Caco-2 (cell line): ENCODE data around the gene FADS3. TPM values are rescaled to one million over a fixed set of nuclear protein-coding genes. Genes with fewer than 3 reads are reported as not detected.
A peak's percentile ranks its signal among the peaks of the same experiment; 100 is the strongest.

Experiments
- BruUV-seq: library from RNA; stranded (reverse); fragments of 400-500 nt; replicated peaks from 2 replicates; lab custom pipeline; 2021; lab: Mats Ljungman, UMichigan
- CTCF ChIA-PET: fragments of 300-600 bp; sonication (Branson Sonifier 250); formaldehyde crosslinking; loops from one replicate; lab custom pipeline; 2022; ENCODE audit warnings: antibody characterized with exemption; lab: Charles Lee
- POLR2A ChIA-PET: fragments of 300-600 bp; sonication (Branson Sonifier 250); formaldehyde crosslinking; loops from one replicate; lab custom pipeline; 2022; ENCODE audit warnings: antibody characterized with exemption; lab: Charles Lee
- DNase-seq, 2 experiments: peaks; one replicate each; pipeline versions ENCODE4 v3.0.0 to v3.0.0-alpha.2; 2020 to 2022
- H3K27me3 ChIP-seq: replicated peaks from 2 replicates; pipeline ENCODE4 v1.6.0; 2011; ENCODE audit warnings: low read length; ENCODE audit not compliant: control insufficient read depth, insufficient read depth
- H3K36me3 ChIP-seq: 2 replicates; pipeline ENCODE4 v1.5.1; 2011; ENCODE audit warnings: low read length; ENCODE audit not compliant: control insufficient read depth, insufficient read depth
- H3K4me1 ChIP-seq: fragments of 250-450 bp; sonication (Bioruptor Pico); 2 replicates; pipeline ENCODE4 v1.5.1; 2020; ENCODE audit warnings: mild to moderate bottlenecking
- H3K4me3 ChIP-seq: 2 replicates; pipeline ENCODE4 v1.5.1; 2011; ENCODE audit warnings: low read depth, mild to moderate bottlenecking, control low read depth, low read length
- H3K9me3 ChIP-seq: fragments of 250-450 bp; sonication (Bioruptor Pico); 2 replicates; pipeline ENCODE4 v1.5.1; 2020; ENCODE audit warnings: mild to moderate bottlenecking, moderate library complexity
- H3K27ac Mint-ChIP-seq: one replicate; pipeline ENCODE4 v1.8.0; 2022; ENCODE audit warnings: mixed read lengths; ENCODE audit not compliant: unreplicated experiment
- H3K27me3 Mint-ChIP-seq: one replicate; pipeline ENCODE4 v1.8.0; 2022; ENCODE audit warnings: mixed read lengths; ENCODE audit not compliant: insufficient read depth, unreplicated experiment
- H3K36me3 Mint-ChIP-seq: one replicate; pipeline ENCODE4 v1.8.0; 2022; ENCODE audit warnings: mild to moderate bottlenecking, mixed read lengths; ENCODE audit not compliant: insufficient read depth, unreplicated experiment
- H3K4me1 Mint-ChIP-seq: one replicate; pipeline ENCODE4 v1.8.0; 2022; ENCODE audit warnings: low read depth, mixed read lengths; ENCODE audit not compliant: unreplicated experiment
- H3K4me3 Mint-ChIP-seq: one replicate; pipeline ENCODE4 v1.8.0; 2022; ENCODE audit warnings: mild to moderate bottlenecking, moderate library complexity, mixed read lengths; ENCODE audit not compliant: unreplicated experiment
- H3K9me3 Mint-ChIP-seq: one replicate; pipeline ENCODE4 v1.8.0; 2022; ENCODE audit warnings: mixed read lengths; ENCODE audit not compliant: unreplicated experiment
- intact Hi-C: fragments of 100-400 bp; cut with micrococcal nuclease; formaldehyde crosslinking; loops from one replicate; pipeline ENCODE4 v1.10.0; 2022; ENCODE audit not compliant: unreplicated experiment
- total RNA-seq: library from RNA; stranded (reverse); gene quantifications from 2 replicates; pipeline ENCODE4 v1.2.3, GENCODE V29; 2022
- TF ChIP-seq, protein P1 (sequence below), 2 experiments: fragments of 200-600 bp in 1 of 2; IDR thresholded peaks; 1 replicate in 1 of 2; 2 replicates in 1 of 2; pipeline versions ENCODE4 v1.5.1 to v1.8.0; 2011 to 2022; ENCODE audit warnings: antibody characterized with exemption in 1 of 2, control low read depth in 1 of 2, inconsistent platforms in 1 of 2, low read depth in 1 of 2, low read length in 1 of 2, mild to moderate bottlenecking in 1 of 2, moderate library complexity in 1 of 2; ENCODE audit not compliant: insufficient read depth in 1 of 2, severe bottlenecking in 1 of 2, unreplicated experiment in 1 of 2

Gene FADS3
- total RNA-seq, 1 experiment from 2014 or later = 32.7 TPM

DNA sequence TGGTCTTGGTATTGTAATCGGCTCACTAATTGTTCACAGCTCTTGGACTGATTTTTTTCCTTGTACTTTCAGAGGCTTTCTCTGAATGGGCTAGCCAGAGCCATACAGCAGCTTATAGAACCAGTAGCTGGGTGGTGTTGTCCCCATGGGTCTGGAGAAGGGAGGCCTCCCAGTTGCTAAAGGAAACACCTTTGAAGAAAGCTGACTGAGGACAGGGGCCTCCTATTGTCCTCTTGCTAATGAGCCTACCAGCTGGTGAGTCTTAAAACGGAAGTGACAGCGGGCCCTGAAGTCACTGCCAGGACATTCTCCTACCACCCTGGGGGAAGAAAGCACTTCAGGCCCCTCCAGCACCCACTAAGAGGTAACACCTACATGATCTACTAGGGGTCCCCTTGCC, 9.9 kb downstream of the FADS3 start:
- H3K27me3 ChIP-seq = no peaks in the 10 kb centered on the region
- H3K36me3 ChIP-seq = no peaks in the 10 kb centered on the region
- no TSS peak for BruUV-seq
- Mint-ChIP-seq H3K9me3 (no peaks in the 10 kb centered on the region), H3K27ac (peak overlapping the region; percentile 65), H3K4me3 (no peak overlapping the region), H3K4me1 (peaks cover 13% of the 10 kb centered on the region), H3K27me3 (no peaks in the 10 kb centered on the region), H3K36me3 (no peaks in the 10 kb centered on the region)
- H3K4me3 ChIP-seq = no peak overlapping the region
- intact Hi-C loops = no loop called here
- CTCF ChIA-PET = interaction anchor here (0.6 to 1.5 kb wide), 3 partner anchors 17 to 68 kb away, joined by 4 to 8 read pairs (median 5); partner anchors contain the start of gene RAB3IL1
- peaks cover 5% of the 10 kb centered on the region; the same call in 1 of the 2 replicates for H3K4me1 ChIP-seq
- POLR2A ChIA-PET = interaction anchor here (1.4 kb wide), 1 partner anchor 66 kb away, joined by 7 read pairs; no protein-coding TSS in a partner anchor
- TF ChIP-seq, protein P1, sequence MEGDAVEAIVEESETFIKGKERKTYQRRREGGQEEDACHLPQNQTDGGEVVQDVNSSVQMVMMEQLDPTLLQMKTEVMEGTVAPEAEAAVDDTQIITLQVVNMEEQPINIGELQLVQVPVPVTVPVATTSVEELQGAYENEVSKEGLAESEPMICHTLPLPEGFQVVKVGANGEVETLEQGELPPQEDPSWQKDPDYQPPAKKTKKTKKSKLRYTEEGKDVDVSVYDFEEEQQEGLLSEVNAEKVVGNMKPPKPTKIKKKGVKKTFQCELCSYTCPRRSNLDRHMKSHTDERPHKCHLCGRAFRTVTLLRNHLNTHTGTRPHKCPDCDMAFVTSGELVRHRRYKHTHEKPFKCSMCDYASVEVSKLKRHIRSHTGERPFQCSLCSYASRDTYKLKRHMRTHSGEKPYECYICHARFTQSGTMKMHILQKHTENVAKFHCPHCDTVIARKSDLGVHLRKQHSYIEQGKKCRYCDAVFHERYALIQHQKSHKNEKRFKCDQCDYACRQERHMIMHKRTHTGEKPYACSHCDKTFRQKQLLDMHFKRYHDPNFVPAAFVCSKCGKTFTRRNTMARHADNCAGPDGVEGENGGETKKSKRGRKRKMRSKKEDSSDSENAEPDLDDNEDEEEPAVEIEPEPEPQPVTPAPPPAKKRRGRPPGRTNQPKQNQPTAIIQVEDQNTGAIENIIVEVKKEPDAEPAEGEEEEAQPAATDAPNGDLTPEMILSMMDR (IDR thresholded peaks at IDR 0.05; ENCODE audit: insufficient read depth in 1 of 2, low read depth in 1 of 2, low read length in 1 of 2, severe bottlenecking in 1 of 2, unreplicated experiment in 1 of 2) = no peak
- DNase-seq = no peak
- no peaks in the 10 kb centered on the region for H3K9me3 ChIP-seq

DNA sequence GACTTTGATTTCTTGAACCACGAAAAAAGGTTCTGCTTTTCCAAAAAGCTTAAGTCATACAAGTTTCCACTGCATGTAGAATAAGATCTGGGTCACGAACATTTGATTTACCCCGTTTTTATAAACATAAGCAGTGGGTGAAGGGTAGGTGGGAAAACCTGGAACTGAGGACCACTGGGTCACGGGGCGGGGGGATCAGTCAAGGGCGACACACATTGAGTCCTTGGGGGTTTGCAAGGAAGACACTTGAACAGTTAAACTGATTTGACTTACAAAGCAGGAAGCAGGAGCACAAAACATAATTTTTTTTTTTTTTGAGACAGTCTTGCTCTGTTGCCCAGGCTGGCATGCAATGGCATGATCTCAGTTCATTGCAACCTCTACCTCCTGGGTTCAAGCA, 10.9 kb downstream of the FADS3 start:
- Mint-ChIP-seq H3K36me3 (no peaks in the 10 kb centered on the region), H3K27me3 (no peaks in the 10 kb centered on the region), H3K4me1 (peaks cover 13% of the 10 kb centered on the region), H3K27ac (peak overlapping the region; percentile 38), H3K4me3 (no peak overlapping the region), H3K9me3 (no peaks in the 10 kb centered on the region)
- no peak for DNase-seq
- H3K36me3 ChIP-seq = no peaks in the 10 kb centered on the region
- BruUV-seq = no TSS peak
- CTCF ChIA-PET = no interaction called here
- no peak overlapping the region for H3K4me3 ChIP-seq
- TF ChIP-seq, protein P1 (IDR thresholded peaks at IDR 0.05; ENCODE audit: insufficient read depth in 1 of 2, low read depth in 1 of 2, low read length in 1 of 2, severe bottlenecking in 1 of 2, unreplicated experiment in 1 of 2) = no peak
- intact Hi-C loops = no loop called here
- POLR2A ChIA-PET = no interaction called here
- no peaks in the 10 kb centered on the region for H3K27me3 ChIP-seq
- no peaks in the 10 kb centered on the region for H3K9me3 ChIP-seq
- H3K4me1 ChIP-seq = peaks cover 5% of the 10 kb centered on the region; the same call in 1 of the 2 replicates

DNA sequence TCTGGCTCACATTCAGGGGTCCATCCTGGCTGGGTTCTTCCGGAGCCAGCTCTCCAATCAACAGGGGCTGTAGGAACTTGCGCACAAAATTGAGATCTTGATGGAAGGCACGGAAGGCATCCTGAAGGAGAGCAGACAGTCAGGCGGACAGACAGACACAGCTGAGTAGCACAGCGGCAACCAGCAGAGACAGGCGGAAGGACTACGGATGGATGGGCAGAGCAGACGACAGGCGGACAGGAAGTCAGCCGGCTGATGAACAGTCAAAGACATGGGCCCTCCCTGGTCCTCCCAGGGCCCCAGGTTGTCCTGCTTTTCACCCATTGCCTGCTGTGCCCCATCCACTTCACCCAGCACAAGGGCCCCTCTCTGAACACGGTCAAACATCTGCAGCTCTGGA, 11.3 kb downstream of the FADS3 start:
- Mint-ChIP-seq H3K4me3 (no peak overlapping the region), H3K9me3 (no peaks in the 10 kb centered on the region), H3K27ac (peak overlapping the region; percentile 38), H3K36me3 (no peaks in the 10 kb centered on the region), H3K27me3 (no peaks in the 10 kb centered on the region), H3K4me1 (peaks cover 13% of the 10 kb centered on the region)
- Histone ChIP-seq H3K36me3 (no peaks in the 10 kb centered on the region), H3K4me3 (no peak overlapping the region), H3K4me1 (peaks cover 5% of the 10 kb centered on the region; the same call in 1 of the 2 replicates), H3K9me3 (no peaks in the 10 kb centered on the region), H3K27me3 (no peaks in the 10 kb centered on the region)
- TF ChIP-seq, protein P1 (IDR thresholded peaks at IDR 0.05; ENCODE audit: insufficient read depth in 1 of 2, low read depth in 1 of 2, low read length in 1 of 2, severe bottlenecking in 1 of 2, unreplicated experiment in 1 of 2) = no peak
- ChIA-PET CTCF (interaction anchor here (1.5 kb wide), 1 partner anchor 18 kb away, joined by 4 read pairs; no protein-coding TSS in a partner anchor), POLR2A (no interaction called here)
- no peak for DNase-seq
- BruUV-seq = no TSS peak
- intact Hi-C loops = no loop called here
